ENCODE results near the gene MIER3. TPM values are rescaled to one million over a fixed set of nuclear protein-coding genes. Genes with fewer than 3 reads are reported as not detected.

Gene MIER3
- polyA plus RNA-seq, 1 experiment = 8.4 TPM

GRCh38 chr5:56951126-56951945 is 587 bp downstream of the MIER3 start:
- ChIA-PET CTCF (interaction anchor here (0.7 kb wide), 1 partner anchor 1263 kb away, joined by 3 read pairs; no protein-coding TSS in a partner anchor), POLR2A (interaction anchor here (0.6 kb wide), 2 partner anchors 121 to 222 kb away, joined by 9 to 12 read pairs; partner anchors contain the start of gene GPBP1)
- Histone ChIP-seq H3K36me3 (ENCODE audit: control insufficient read depth, insufficient read depth, low read length) (no peaks in the 10 kb centered on the region), H3K4me3 (ENCODE audit: low read depth, low read length) (peak overlapping the region; percentile 79), H3K27me3 (ENCODE audit: control insufficient read depth, insufficient read depth, low read length) (peaks cover 1% of the 10 kb centered on the region; the same call in 1 of the 2 replicates)
- no peak for DNase-seq (ENCODE audit: low read depth)
- TF ChIP-seq CTCF (IDR thresholded peaks at IDR 0.05; ENCODE audit: insufficient read depth, low read depth, low read length) = no peak

GRCh38 chr5:56950626-56951125 is 1.2 kb downstream of the MIER3 start:
- peak overlapping the region; percentile 79 for H3K4me3 ChIP-seq (ENCODE audit: low read depth, low read length)
- H3K27me3 ChIP-seq (ENCODE audit: control insufficient read depth, insufficient read depth, low read length) = no peaks in the 10 kb centered on the region
- ChIA-PET POLR2A (interaction anchor here (0.6 kb wide), 1 partner anchor 223 kb away, joined by 12 read pairs; the partner anchor contains the start of gene GPBP1), CTCF (interaction anchor here (0.7 to 1.7 kb wide), 2 partner anchors 48 to 1262 kb away, joined by 3 to 4 read pairs; no protein-coding TSS in a partner anchor)
- DNase-seq (ENCODE audit: low read depth) = no peak
- H3K36me3 ChIP-seq (ENCODE audit: control insufficient read depth, insufficient read depth, low read length) = no peaks in the 10 kb centered on the region
- no peak for TF ChIP-seq CTCF (IDR thresholded peaks at IDR 0.05; ENCODE audit: insufficient read depth, low read depth, low read length)

- Histone ChIP-seq H3K36me3 (ENCODE audit: control insufficient read depth, insufficient read depth, low read length) (peaks cover 3% of the 10 kb centered on the region), H3K4me3 (ENCODE audit: low read depth, low read length) (no peak overlapping the region), H3K27me3 (ENCODE audit: control insufficient read depth, insufficient read depth, low read length) (no peaks in the 10 kb centered on the region)
- ChIA-PET CTCF (no interaction called here), POLR2A (no interaction called here)
- no peak for TF ChIP-seq CTCF (IDR thresholded peaks at IDR 0.05; ENCODE audit: insufficient read depth, low read depth, low read length)
- no peak for DNase-seq (ENCODE audit: low read depth)
Measured at GRCh38 chr5:56947052-56947451, 4.9 kb downstream of the MIER3 start.

- POLR2A ChIA-PET = no interaction called here
- Histone ChIP-seq H3K27me3 (ENCODE audit: control insufficient read depth, insufficient read depth, low read length) (no peaks in the 10 kb centered on the region), H3K4me3 (ENCODE audit: low read depth, low read length) (no peak overlapping the region), H3K36me3 (ENCODE audit: control insufficient read depth, insufficient read depth, low read length) (peaks cover 3% of the 10 kb centered on the region)
- no peak for TF ChIP-seq CTCF (IDR thresholded peaks at IDR 0.05; ENCODE audit: insufficient read depth, low read depth, low read length)
- peak; percentile 56 for DNase-seq (ENCODE audit: low read depth)
- CTCF ChIA-PET = interaction anchor here (0.8 kb wide), 1 partner anchor 305 kb away, joined by 4 read pairs; no protein-coding TSS in a partner anchor
Measured at GRCh38 chr5:56941981-56942380, 9.9 kb downstream of the MIER3 start.

GRCh38 chr5:56938858-56939257 is 13.1 kb downstream of the MIER3 start:
- peaks cover 3% of the 10 kb centered on the region for H3K36me3 ChIP-seq (ENCODE audit: control insufficient read depth, insufficient read depth, low read length)
- no peak overlapping the region for H3K4me3 ChIP-seq (ENCODE audit: low read depth, low read length)
- POLR2A ChIA-PET = no interaction called here
- H3K27me3 ChIP-seq (ENCODE audit: control insufficient read depth, insufficient read depth, low read length) = no peaks in the 10 kb centered on the region
- no peak for DNase-seq (ENCODE audit: low read depth)
- CTCF ChIA-PET = no interaction called here
- TF ChIP-seq CTCF (IDR thresholded peaks at IDR 0.05; ENCODE audit: insufficient read depth, low read depth, low read length) = no peak

Measured in BJ (cell line).